GM20000 (cell line): ENCODE results near the gene UBASH3B.

Source experiments
- DNase-seq: peaks from one replicate; pipeline ENCODE4 v3.0.0; 2012; ENCODE audit warnings: low spot score
- CTCF ChIP-seq: IDR thresholded peaks from 2 replicates; pipeline ENCODE4 v1.5.1; 2012; ENCODE audit warnings: mild to moderate bottlenecking, control low read depth; ENCODE audit errors: extremely low read depth, missing control alignments

UBASH3B gene

GRCh38 chr11:122780296-122780949 is 124.9 kb downstream of the UBASH3B start:
- TF ChIP-seq CTCF = no peak
- no peak for DNase-seq

- TF ChIP-seq CTCF = peak; percentile 85
These were observed 126.1 kb downstream of the UBASH3B start for GRCh38 chr11:122781378-122782195.

GRCh38 chr11:122782222-122782621 is 126.7 kb downstream of the UBASH3B start:
- TF ChIP-seq CTCF = no peak
- no peak for DNase-seq

More at GRCh38 chr11:122781378-122782195, 126.1 kb downstream of the UBASH3B start:
- peak; percentile 79 for DNase-seq

- TF ChIP-seq CTCF = no peak
These were observed 128.9 kb downstream of the UBASH3B start for GRCh38 chr11:122784325-122784955.

GRCh38 chr11:122785031-122785541 is 129.6 kb downstream of the UBASH3B start:
- no peak for DNase-seq
- TF ChIP-seq CTCF = no peak

More at GRCh38 chr11:122784325-122784955, 128.9 kb downstream of the UBASH3B start:
- DNase-seq = no peak

GRCh38 chr11:122786896-122787295 is 131.4 kb downstream of the UBASH3B start:
- DNase-seq = no peak
- no peak for TF ChIP-seq CTCF
